GM12875 (cell line): ENCODE data around the gene CLEC6A.

Experiments
- H3K4me3 ChIP-seq: one replicate; pipeline ENCODE4 v1.5.1; 2011; ENCODE audit warnings: low read depth, low read length, control low read depth
- TF ChIP-seq, protein P1 (sequence below): IDR thresholded peaks from 2 replicates; pipeline ENCODE4 v1.5.1; 2011; ENCODE audit warnings: low read depth, mild to moderate bottlenecking, control low read depth, inconsistent platforms, low read length, moderate library complexity, borderline replicate concordance; ENCODE audit not compliant: insufficient read depth

CLEC6A gene

DNA sequence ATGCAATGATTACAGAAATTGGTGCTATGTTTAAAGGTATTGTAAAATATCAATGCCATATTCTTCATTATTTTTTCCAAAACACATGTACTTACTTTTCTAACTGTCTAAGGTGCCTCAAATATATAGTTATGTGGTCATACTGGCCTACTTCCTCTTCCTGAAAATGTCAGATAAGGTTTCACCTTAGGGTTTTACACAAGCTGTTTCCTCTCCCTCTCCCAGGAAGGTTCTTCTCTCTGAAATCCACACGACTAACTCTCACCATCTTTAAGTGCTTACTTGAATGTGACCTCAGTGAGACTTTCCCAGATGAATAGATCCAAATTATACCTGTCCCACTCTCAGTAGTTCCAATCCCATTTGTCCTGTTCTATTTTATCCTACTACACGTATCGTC, 46.0 kb downstream of the CLEC6A start:
- TF ChIP-seq, protein P1, sequence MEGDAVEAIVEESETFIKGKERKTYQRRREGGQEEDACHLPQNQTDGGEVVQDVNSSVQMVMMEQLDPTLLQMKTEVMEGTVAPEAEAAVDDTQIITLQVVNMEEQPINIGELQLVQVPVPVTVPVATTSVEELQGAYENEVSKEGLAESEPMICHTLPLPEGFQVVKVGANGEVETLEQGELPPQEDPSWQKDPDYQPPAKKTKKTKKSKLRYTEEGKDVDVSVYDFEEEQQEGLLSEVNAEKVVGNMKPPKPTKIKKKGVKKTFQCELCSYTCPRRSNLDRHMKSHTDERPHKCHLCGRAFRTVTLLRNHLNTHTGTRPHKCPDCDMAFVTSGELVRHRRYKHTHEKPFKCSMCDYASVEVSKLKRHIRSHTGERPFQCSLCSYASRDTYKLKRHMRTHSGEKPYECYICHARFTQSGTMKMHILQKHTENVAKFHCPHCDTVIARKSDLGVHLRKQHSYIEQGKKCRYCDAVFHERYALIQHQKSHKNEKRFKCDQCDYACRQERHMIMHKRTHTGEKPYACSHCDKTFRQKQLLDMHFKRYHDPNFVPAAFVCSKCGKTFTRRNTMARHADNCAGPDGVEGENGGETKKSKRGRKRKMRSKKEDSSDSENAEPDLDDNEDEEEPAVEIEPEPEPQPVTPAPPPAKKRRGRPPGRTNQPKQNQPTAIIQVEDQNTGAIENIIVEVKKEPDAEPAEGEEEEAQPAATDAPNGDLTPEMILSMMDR = no peak
- H3K4me3 ChIP-seq = no peak overlapping the region

DNA sequence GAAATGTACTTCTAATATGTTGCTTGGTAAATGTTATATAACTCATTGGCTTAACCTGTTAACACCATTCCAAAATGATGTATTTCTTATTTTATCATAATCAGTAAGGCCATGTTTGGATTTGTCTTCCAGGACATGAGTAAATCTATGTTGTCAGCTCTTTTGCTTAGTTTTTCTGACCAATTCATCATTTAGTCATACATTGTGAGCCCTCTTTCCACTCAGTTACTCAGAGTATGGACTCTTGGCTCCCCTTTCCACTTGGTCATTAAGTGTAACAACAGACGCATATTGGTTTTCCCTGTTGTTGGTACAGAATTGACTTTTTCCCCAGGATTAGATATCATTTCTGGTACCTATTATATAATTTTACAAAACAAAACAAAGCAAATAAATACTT, 48.6 kb downstream of the CLEC6A start:
- H3K4me3 ChIP-seq = no peak overlapping the region
- TF ChIP-seq, protein P1 = no peak

DNA sequence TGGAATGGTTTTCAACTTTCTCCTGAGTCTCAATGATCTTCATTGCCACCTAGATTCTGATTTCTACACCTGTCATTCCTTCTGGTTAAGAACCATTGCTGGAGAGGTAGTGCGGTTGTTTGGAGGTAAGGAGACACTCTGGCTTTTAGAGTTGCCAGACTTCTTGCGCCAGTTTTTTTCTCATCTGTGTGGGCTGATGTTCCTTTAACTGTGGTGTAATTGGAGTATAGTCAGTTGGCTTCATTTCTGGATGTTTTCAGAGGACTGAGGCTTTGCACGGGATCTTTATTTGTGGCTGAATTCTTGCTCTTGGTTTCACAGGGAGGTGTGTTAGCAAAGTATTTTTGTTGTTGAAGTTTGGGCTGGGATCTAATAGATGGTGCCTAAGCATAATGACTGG, 51.8 kb downstream of the CLEC6A start:
- H3K4me3 ChIP-seq = no peak overlapping the region
- TF ChIP-seq, protein P1 = no peak

DNA sequence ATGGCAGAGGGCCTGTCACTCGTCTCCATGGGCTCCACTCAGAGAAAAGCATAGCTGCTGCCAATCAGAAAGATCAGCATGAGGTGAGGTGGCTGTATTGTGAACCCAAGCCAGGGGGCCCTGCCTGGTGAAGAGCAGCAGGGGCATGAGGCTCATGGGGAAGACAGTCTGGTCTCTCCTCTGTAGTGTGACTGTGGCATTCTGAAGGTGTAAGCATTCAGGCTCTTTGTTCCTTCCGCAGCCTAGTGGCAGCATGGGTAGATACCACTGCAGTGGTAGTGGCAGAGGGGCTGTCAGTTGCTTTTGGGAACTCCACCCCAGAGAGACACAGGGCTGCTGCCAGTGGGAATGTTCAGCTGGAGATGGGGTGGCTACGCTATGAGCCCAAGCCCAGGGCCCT, 52.5 kb downstream of the CLEC6A start:
- H3K4me3 ChIP-seq = no peak overlapping the region
- TF ChIP-seq, protein P1 = no peak

DNA sequence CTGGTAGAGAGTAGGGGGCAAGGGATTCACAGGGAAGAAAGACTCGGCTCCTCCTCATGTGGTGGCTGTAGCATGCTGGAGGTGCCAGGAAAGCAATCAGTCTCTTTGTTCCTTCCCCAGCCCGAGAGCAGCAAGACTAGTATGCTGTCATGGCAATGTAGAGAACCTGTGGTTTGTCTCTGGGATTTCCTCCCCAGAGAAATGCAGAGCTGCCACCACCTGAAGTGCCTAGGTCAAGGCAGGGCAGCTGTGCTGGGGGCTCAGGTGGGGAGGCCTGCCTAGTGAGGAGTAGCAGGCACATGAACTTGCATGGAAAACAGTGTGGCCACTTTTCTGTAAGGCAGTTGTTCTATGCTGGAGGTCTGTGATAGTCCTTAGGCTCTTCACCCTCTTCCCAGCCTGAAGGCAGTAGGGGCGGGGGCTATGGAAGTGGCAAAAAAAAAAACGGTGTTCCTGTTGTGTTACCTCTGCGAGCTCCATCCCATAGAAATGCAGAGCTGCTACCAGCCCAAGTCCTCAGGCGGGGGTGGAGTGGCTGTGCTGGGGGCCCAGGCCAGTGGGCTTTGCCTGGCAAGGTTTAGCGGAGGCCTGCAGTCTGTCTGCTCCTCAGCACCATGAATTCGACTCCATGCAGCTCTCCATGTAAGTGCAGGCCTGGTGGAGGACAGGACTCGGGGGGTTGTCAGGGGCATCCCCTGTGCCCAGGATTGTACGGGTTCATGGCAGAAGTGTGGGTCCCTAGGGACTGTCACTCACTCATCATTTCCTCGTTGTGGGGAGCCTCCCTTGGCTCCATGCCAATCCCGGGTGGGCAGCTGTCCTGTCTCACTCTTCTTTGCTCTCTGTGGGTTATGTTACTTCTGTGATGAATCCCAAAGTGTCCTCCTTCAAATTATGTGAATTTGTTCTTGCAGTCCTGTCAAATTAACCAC, 53.4 kb downstream of the CLEC6A start:
- no peak overlapping the region for H3K4me3 ChIP-seq
- TF ChIP-seq, protein P1 = no peak

DNA sequence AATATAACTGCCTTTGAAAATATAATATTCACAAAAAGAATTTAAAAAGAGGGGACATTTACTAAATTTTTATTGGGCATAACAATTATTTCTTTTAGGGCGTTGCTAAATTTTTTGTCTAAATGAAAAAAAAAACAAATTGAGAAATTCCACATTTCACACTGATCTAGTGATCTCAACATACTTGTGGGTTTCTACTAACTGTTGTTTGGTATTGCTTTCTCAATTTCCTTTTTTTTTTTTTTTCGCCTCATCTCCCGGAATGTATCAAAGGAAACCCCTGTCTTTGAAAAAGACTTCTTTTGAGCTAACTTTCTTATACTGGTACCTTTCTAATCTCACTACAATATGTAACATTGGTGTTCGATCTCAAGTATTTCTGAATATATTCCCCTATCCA, 57.5 kb downstream of the CLEC6A start, which contains the start of gene CLEC4D:
Gene CLEC4D, plus strand, starts transcription at position 248 of the 400 bp plus-strand sequence. CDS start 230 bp downstream, outside the sequence.
- H3K4me3 ChIP-seq = no peak within 1 kb of the TSS
- TF ChIP-seq, protein P1 = no peak

DNA sequence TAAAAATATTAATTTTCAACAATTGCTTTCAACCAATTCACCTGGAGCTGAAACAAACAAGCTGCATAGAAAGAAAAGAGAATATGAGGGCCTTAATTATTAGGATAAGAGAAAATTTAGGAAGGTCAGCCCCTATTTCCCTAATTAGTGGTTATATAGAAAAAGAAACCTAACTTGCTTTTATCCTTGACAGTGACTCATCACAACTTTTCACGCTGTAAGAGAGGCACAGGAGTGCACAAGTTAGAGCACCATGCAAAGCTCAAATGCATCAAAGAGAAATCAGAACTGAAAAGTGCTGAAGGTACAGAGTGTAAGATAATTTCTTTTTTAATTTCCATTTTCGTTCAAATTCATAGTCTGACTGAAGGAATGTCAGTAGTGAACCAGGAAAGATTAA, 62.2 kb downstream of the CLEC6A start:
- no peak overlapping the region for H3K4me3 ChIP-seq
- TF ChIP-seq, protein P1 = no peak
